ENCODE results near the gene RSRC2. TPM values are rescaled to one million over a fixed set of nuclear protein-coding genes. Genes with fewer than 3 reads are reported as not detected.
"Not testable (repeated sequence)": the region's sequence is repeated elsewhere in the genome, so short reads cannot be mapped to it uniquely, and the experiment has no call there.

The RSRC2 gene
- 26.4 and 30.2 TPM in 2 replicates for total RNA-seq (2012; rRNA removed)

- H3K27me3 ChIP-seq (ENCODE audit: control insufficient read depth, insufficient read depth, low read length), result no peaks in the 10 kb centered on the region
- peaks cover 29% of the 10 kb centered on the region for H3K4me1 ChIP-seq (ENCODE audit: control insufficient read depth, insufficient read depth, low read length)
- H3K4me3 ChIP-seq (ENCODE audit: low read length), result peak within 1 kb of the TSS; percentile 87
- H3K36me3 ChIP-seq (ENCODE audit: insufficient read depth, low read length), result peaks cover 35% of the 10 kb centered on the region
- peak within 1 kb of the TSS; percentile 80 for H3K4me2 ChIP-seq (ENCODE audit: low read length)
- H3K9me3 ChIP-seq (replicated peaks; ENCODE audit: low read length), result no peaks in the 10 kb centered on the region
- H3K9ac ChIP-seq (ENCODE audit: low read depth, low read length), result peak within 1 kb of the TSS; percentile 98
Observed at GRCh38 chr12:122526683-122527477, at the start of gene RSRC2, which contains the start of gene KNTC1. RSRC2 (minus strand) TSS chr12:122526936; CDS start chr12:122526853, 83 bp downstream. KNTC1 (plus strand) TSS chr12:122527249; CDS start chr12:122530064, 2,815 bp downstream.

- Histone ChIP-seq H3K27me3 (ENCODE audit: control insufficient read depth, insufficient read depth, low read length) (no peaks in the 10 kb centered on the region), H3K4me1 (ENCODE audit: control insufficient read depth, insufficient read depth, low read length) (peaks cover 4% of the 10 kb centered on the region), H3K4me2 (ENCODE audit: low read length) (no peak overlapping the region), H3K9me3 (replicated peaks; ENCODE audit: low read length) (no peaks in the 10 kb centered on the region), H3K36me3 (ENCODE audit: insufficient read depth, low read length) (peaks cover 26% of the 10 kb centered on the region), H3K9ac (ENCODE audit: low read depth, low read length) (no peak overlapping the region), H3K4me3 (ENCODE audit: low read length) (no peak overlapping the region)
Observed at GRCh38 chr12:122571821-122572220, 45.1 kb upstream of the RSRC2 start.

GRCh38 chr12:122570006-122570405, 43.3 kb upstream of the RSRC2 start:
- not testable (repeated sequence) for H3K4me3 ChIP-seq (ENCODE audit: low read length); H3K27me3 ChIP-seq (ENCODE audit: control insufficient read depth, insufficient read depth, low read length); H3K4me1 ChIP-seq (ENCODE audit: control insufficient read depth, insufficient read depth, low read length); H3K4me2 ChIP-seq (ENCODE audit: low read length); H3K9ac ChIP-seq (ENCODE audit: low read depth, low read length); H3K9me3 ChIP-seq (replicated peaks; ENCODE audit: low read length)
- H3K36me3 ChIP-seq (ENCODE audit: insufficient read depth, low read length), result peaks cover 16% of the 10 kb centered on the region

- peaks cover 16% of the 10 kb centered on the region for H3K36me3 ChIP-seq (ENCODE audit: insufficient read depth, low read length)
- no peaks in the 10 kb centered on the region for H3K9me3 ChIP-seq (replicated peaks; ENCODE audit: low read length)
- H3K4me3 ChIP-seq (ENCODE audit: low read length), result no peak overlapping the region
- H3K4me1 ChIP-seq (ENCODE audit: control insufficient read depth, insufficient read depth, low read length), result peaks cover 4% of the 10 kb centered on the region
- H3K27me3 ChIP-seq (ENCODE audit: control insufficient read depth, insufficient read depth, low read length), result no peaks in the 10 kb centered on the region
- H3K9ac ChIP-seq (ENCODE audit: low read depth, low read length), result no peak overlapping the region
- H3K4me2 ChIP-seq (ENCODE audit: low read length), result no peak overlapping the region
Observed at GRCh38 chr12:122569288-122569687, 42.6 kb upstream of the RSRC2 start.

GRCh38 chr12:122566816-122567215, 40.1 kb upstream of the RSRC2 start:
- H3K4me1 ChIP-seq (ENCODE audit: control insufficient read depth, insufficient read depth, low read length); H3K4me2 ChIP-seq (ENCODE audit: low read length); H3K9ac ChIP-seq (ENCODE audit: low read depth, low read length); H3K27me3 ChIP-seq (ENCODE audit: control insufficient read depth, insufficient read depth, low read length); H3K4me3 ChIP-seq (ENCODE audit: low read length); H3K9me3 ChIP-seq (replicated peaks; ENCODE audit: low read length): not testable (repeated sequence)
- peaks cover 11% of the 10 kb centered on the region for H3K36me3 ChIP-seq (ENCODE audit: insufficient read depth, low read length)

- H3K4me3 ChIP-seq (ENCODE audit: low read length), result no peak overlapping the region
- no peaks in the 10 kb centered on the region for H3K4me1 ChIP-seq (ENCODE audit: control insufficient read depth, insufficient read depth, low read length)
- no peak overlapping the region for H3K9ac ChIP-seq (ENCODE audit: low read depth, low read length)
- no peak overlapping the region for H3K4me2 ChIP-seq (ENCODE audit: low read length)
- H3K9me3 ChIP-seq (replicated peaks; ENCODE audit: low read length), result no peaks in the 10 kb centered on the region
- no peaks in the 10 kb centered on the region for H3K27me3 ChIP-seq (ENCODE audit: control insufficient read depth, insufficient read depth, low read length)
- peaks cover 10% of the 10 kb centered on the region for H3K36me3 ChIP-seq (ENCODE audit: insufficient read depth, low read length)
Observed at GRCh38 chr12:122563361-122563760, 36.6 kb upstream of the RSRC2 start.

GRCh38 chr12:122560138-122560537, 33.4 kb upstream of the RSRC2 start:
- Histone ChIP-seq H3K9me3 (replicated peaks; ENCODE audit: low read length) (no peaks in the 10 kb centered on the region), H3K36me3 (ENCODE audit: insufficient read depth, low read length) (peaks cover 23% of the 10 kb centered on the region), H3K4me3 (ENCODE audit: low read length) (no peak overlapping the region), H3K9ac (ENCODE audit: low read depth, low read length) (no peak overlapping the region), H3K4me2 (ENCODE audit: low read length) (no peak overlapping the region), H3K27me3 (ENCODE audit: control insufficient read depth, insufficient read depth, low read length) (no peaks in the 10 kb centered on the region), H3K4me1 (ENCODE audit: control insufficient read depth, insufficient read depth, low read length) (no peaks in the 10 kb centered on the region)

GRCh38 chr12:122558745-122559641, 32.3 kb upstream of the RSRC2 start:
- H3K9ac ChIP-seq (ENCODE audit: low read depth, low read length), result no peak overlapping the region
- no peaks in the 10 kb centered on the region for H3K9me3 ChIP-seq (replicated peaks; ENCODE audit: low read length)
- H3K4me1 ChIP-seq (ENCODE audit: control insufficient read depth, insufficient read depth, low read length), result no peaks in the 10 kb centered on the region
- H3K4me3 ChIP-seq (ENCODE audit: low read length), result no peak overlapping the region
- H3K36me3 ChIP-seq (ENCODE audit: insufficient read depth, low read length), result peaks cover 25% of the 10 kb centered on the region
- H3K4me2 ChIP-seq (ENCODE audit: low read length), result no peak overlapping the region
- no peaks in the 10 kb centered on the region for H3K27me3 ChIP-seq (ENCODE audit: control insufficient read depth, insufficient read depth, low read length)

GRCh38 chr12:122547330-122547729, 20.6 kb upstream of the RSRC2 start:
- peaks cover 18% of the 10 kb centered on the region for H3K36me3 ChIP-seq (ENCODE audit: insufficient read depth, low read length)

GRCh38 chr12:122545855-122546254, 19.1 kb upstream of the RSRC2 start:
- no peak overlapping the region for H3K9ac ChIP-seq (ENCODE audit: low read depth, low read length)
- H3K4me2 ChIP-seq (ENCODE audit: low read length), result no peak overlapping the region
- no peaks in the 10 kb centered on the region for H3K27me3 ChIP-seq (ENCODE audit: control insufficient read depth, insufficient read depth, low read length)
- H3K9me3 ChIP-seq (replicated peaks; ENCODE audit: low read length), result no peaks in the 10 kb centered on the region
- H3K4me1 ChIP-seq (ENCODE audit: control insufficient read depth, insufficient read depth, low read length), result no peaks in the 10 kb centered on the region
- H3K36me3 ChIP-seq (ENCODE audit: insufficient read depth, low read length), result peaks cover 10% of the 10 kb centered on the region
- H3K4me3 ChIP-seq (ENCODE audit: low read length), result no peak overlapping the region

More at GRCh38 chr12:122547330-122547729, 20.6 kb upstream of the RSRC2 start:
- H3K4me2 ChIP-seq (ENCODE audit: low read length), result no peak overlapping the region
- H3K4me3 ChIP-seq (ENCODE audit: low read length), result no peak overlapping the region
- no peaks in the 10 kb centered on the region for H3K27me3 ChIP-seq (ENCODE audit: control insufficient read depth, insufficient read depth, low read length)
- no peaks in the 10 kb centered on the region for H3K4me1 ChIP-seq (ENCODE audit: control insufficient read depth, insufficient read depth, low read length)
- H3K9me3 ChIP-seq (replicated peaks; ENCODE audit: low read length), result no peaks in the 10 kb centered on the region
- no peak overlapping the region for H3K9ac ChIP-seq (ENCODE audit: low read depth, low read length)

- no peaks in the 10 kb centered on the region for H3K27me3 ChIP-seq (ENCODE audit: control insufficient read depth, insufficient read depth, low read length)
- H3K4me3 ChIP-seq (ENCODE audit: low read length), result no peak overlapping the region
- no peaks in the 10 kb centered on the region for H3K9me3 ChIP-seq (replicated peaks; ENCODE audit: low read length)
- H3K4me2 ChIP-seq (ENCODE audit: low read length), result no peak overlapping the region
- H3K4me1 ChIP-seq (ENCODE audit: control insufficient read depth, insufficient read depth, low read length), result no peaks in the 10 kb centered on the region
- H3K36me3 ChIP-seq (ENCODE audit: insufficient read depth, low read length), result peaks cover 10% of the 10 kb centered on the region
- no peak overlapping the region for H3K9ac ChIP-seq (ENCODE audit: low read depth, low read length)
Observed at GRCh38 chr12:122544537-122544936, 17.8 kb upstream of the RSRC2 start.

Measured in skeletal muscle satellite cell (primary cell).